Keratinocyte (primary cell): ENCODE results near the gene SMYD2. TPM values are rescaled to one million over a fixed set of nuclear protein-coding genes. Genes with fewer than 3 reads are reported as not detected.

ENCODE experiments used
- DNase-seq: peaks from one replicate; pipeline ENCODE4 v3.0.0-alpha.2; 2011; ENCODE audit warnings: low read depth, missing footprints, low spot score
- FAIRE-seq: peaks from 2 replicates; lab custom pipeline; 2011; peaks lifted over from hg19 to GRCh38; lab: Jason Lieb, UNC
- H2AFZ ChIP-seq: 2 replicates; pipeline ENCODE4 v1.6.0; 2012; ENCODE audit warnings: low read length, control low read depth, inconsistent platforms; ENCODE audit not compliant: control insufficient read depth
- H3K27ac ChIP-seq: 2 replicates; pipeline ENCODE4 v1.5.1; 2011; ENCODE audit warnings: low read length; ENCODE audit not compliant: control insufficient read depth, insufficient read depth
- H3K27me3 ChIP-seq: 3 replicates; pipeline ENCODE4 v1.6.0; 2011; ENCODE audit warnings: low read length; ENCODE audit not compliant: control insufficient read depth, insufficient read depth; ENCODE audit errors: extremely low read depth
- H3K36me3 ChIP-seq, 2 experiments: 2 replicates in 1 of 2; 3 replicates in 1 of 2; pipeline ENCODE4 v1.5.1; 2011; ENCODE audit warnings: low read length in 2 of 2, mild to moderate bottlenecking in 1 of 2; ENCODE audit not compliant: control insufficient read depth in 2 of 2, insufficient read depth in 2 of 2; ENCODE audit errors: extremely low read depth in 1 of 2
- H3K4me1 ChIP-seq: 3 replicates; pipeline ENCODE4 v1.5.1; 2011; ENCODE audit warnings: low read length; ENCODE audit not compliant: control insufficient read depth, insufficient read depth; ENCODE audit errors: extremely low read depth
- H3K4me2 ChIP-seq: 3 replicates; pipeline ENCODE4 v1.6.0; 2011; ENCODE audit warnings: low read depth, low read length; ENCODE audit not compliant: control insufficient read depth, insufficient read depth; ENCODE audit errors: extremely low read depth
- H3K4me3 ChIP-seq, 3 experiments: fragments of 200-600 bp in 1 of 3; sonication (generic) in 1 of 3; 2 replicates in 2 of 3; 3 replicates in 1 of 3; pipeline ENCODE4 v1.5.1; 2011 to 2016; ENCODE audit warnings: low read length in 3 of 3, mild to moderate bottlenecking in 3 of 3, control low read depth in 2 of 3, inconsistent platforms in 1 of 3, low read depth in 1 of 3, mixed read lengths in 1 of 3, mixed run types in 1 of 3, moderate library complexity in 1 of 3; ENCODE audit not compliant: control insufficient read depth in 2 of 3, insufficient read depth in 2 of 3; ENCODE audit errors: extremely low read depth in 1 of 3
- H3K79me2 ChIP-seq: 2 replicates; pipeline ENCODE4 v1.6.0; 2012; ENCODE audit warnings: low read length; ENCODE audit not compliant: control insufficient read depth, insufficient read depth
- H3K9ac ChIP-seq: 3 replicates; pipeline ENCODE4 v1.6.0; 2011; ENCODE audit warnings: low read length; ENCODE audit not compliant: control insufficient read depth, insufficient read depth; ENCODE audit errors: extremely low read depth
- H3K9me1 ChIP-seq: 3 replicates; pipeline ENCODE4 v1.6.0; 2011; ENCODE audit warnings: low read length; ENCODE audit not compliant: control insufficient read depth, insufficient read depth; ENCODE audit errors: extremely low read depth
- H3K9me3 ChIP-seq: 2 replicates; pipeline ENCODE4 v1.5.1; 2012; ENCODE audit warnings: low read depth, low read length; ENCODE audit not compliant: control insufficient read depth
- H4K20me1 ChIP-seq: 3 replicates; pipeline ENCODE4 v1.6.0; 2011; ENCODE audit warnings: low read length; ENCODE audit not compliant: control insufficient read depth, insufficient read depth; ENCODE audit errors: extremely low read depth
- EZH2 ChIP-seq: IDR thresholded peaks from one replicate; pipeline ENCODE4 v1.6.1; 2012; ENCODE audit warnings: inconsistent platforms, mild to moderate bottlenecking, low read length, moderate library complexity
- dilution Hi-C: fragments of 300-500 bp; cut with MboI; formaldehyde crosslinking; loops from one replicate; pipeline ENCODE4 v1.7.0; 2020; ENCODE audit warnings: low sequenced_read_pairs; ENCODE audit not compliant: extremely low pct_ligation_motif_present
- polyA plus RNA-seq, 5 experiments: library from polyadenylated mRNA; depleted of rRNA in 3 of 5; stranded (reverse) in 3 of 5; stranded (forward) in 1 of 5; unstranded in 1 of 5; fragments of >200 nt; gene quantifications; 1 replicate in 1 of 5; 2 replicates in 3 of 5; 3 replicates in 1 of 5; pipeline versions ENCODE4 v1.2.1 to v1.2.3, GENCODE V29; 2011 to 2012; ENCODE audit warnings: missing spikeins in 2 of 5, low read depth in 1 of 5, low replicate concordance in 1 of 5
- TF ChIP-seq, protein P1 (sequence below), 3 experiments: IDR thresholded peaks in 1 of 3; conservative IDR thresholded peaks in 1 of 3; optimal IDR thresholded peaks in 1 of 3; 2 replicates in 2 of 3; 3 replicates in 1 of 3; pipeline versions ENCODE3 to v1.5.1; 2011; ENCODE audit warnings: low read length in 3 of 3, mild to moderate bottlenecking in 3 of 3, moderate library complexity in 2 of 3, control low read depth in 1 of 3, inconsistent platforms in 1 of 3; ENCODE audit not compliant: insufficient read depth in 2 of 3; ENCODE audit errors: extremely low read depth in 1 of 3

Gene SMYD2
- polyA plus RNA-seq, 1 donor (not counting 4 experiments of a cell fraction or from before 2014, with no cell fraction given) = 75.5 TPM

DNA sequence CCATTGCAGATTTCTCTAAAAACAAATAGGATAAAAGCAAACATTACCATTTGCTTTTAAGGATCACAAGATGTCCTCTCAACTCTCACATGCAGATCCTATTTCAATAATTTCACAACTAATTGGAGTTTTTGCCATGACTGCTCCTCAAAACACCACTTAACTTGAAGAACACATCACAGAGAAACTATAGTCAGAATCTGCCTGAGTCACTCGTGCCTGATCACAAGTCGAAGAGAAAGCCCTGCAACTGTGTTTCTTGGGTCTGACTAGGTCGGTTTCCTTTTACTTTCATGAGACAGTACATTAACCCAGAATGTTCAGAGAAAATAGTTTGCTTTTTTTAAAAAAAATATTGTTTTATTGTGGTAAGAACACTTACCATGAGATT, 46.3 kb upstream of the SMYD2 start:
- dilution Hi-C loops = no loop called here
- FAIRE-seq (no peak), DNase-seq (no peak)
- H2AFZ ChIP-seq = no peak overlapping the region
- no peaks in the 10 kb centered on the region for H3K4me1 ChIP-seq
- no peaks in the 10 kb centered on the region for H3K36me3 ChIP-seq
- H3K9me3 ChIP-seq = no peaks in the 10 kb centered on the region
- H3K27ac ChIP-seq = no peak overlapping the region
- H3K79me2 ChIP-seq = no peaks in the 10 kb centered on the region
- no peaks in the 10 kb centered on the region for H4K20me1 ChIP-seq
- H3K9me1 ChIP-seq = no peaks in the 10 kb centered on the region
- no peak for TF ChIP-seq EZH2
- TF ChIP-seq, protein P1, sequence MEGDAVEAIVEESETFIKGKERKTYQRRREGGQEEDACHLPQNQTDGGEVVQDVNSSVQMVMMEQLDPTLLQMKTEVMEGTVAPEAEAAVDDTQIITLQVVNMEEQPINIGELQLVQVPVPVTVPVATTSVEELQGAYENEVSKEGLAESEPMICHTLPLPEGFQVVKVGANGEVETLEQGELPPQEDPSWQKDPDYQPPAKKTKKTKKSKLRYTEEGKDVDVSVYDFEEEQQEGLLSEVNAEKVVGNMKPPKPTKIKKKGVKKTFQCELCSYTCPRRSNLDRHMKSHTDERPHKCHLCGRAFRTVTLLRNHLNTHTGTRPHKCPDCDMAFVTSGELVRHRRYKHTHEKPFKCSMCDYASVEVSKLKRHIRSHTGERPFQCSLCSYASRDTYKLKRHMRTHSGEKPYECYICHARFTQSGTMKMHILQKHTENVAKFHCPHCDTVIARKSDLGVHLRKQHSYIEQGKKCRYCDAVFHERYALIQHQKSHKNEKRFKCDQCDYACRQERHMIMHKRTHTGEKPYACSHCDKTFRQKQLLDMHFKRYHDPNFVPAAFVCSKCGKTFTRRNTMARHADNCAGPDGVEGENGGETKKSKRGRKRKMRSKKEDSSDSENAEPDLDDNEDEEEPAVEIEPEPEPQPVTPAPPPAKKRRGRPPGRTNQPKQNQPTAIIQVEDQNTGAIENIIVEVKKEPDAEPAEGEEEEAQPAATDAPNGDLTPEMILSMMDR (optimal IDR thresholded peaks at IDR 0.05 in 1 of 3, IDR thresholded peaks at IDR 0.05 in 1 of 3, conservative IDR thresholded peaks at IDR 0.05 in 1 of 3; ENCODE audit: extremely low read depth in 1 of 3, insufficient read depth in 2 of 3, low read length in 3 of 3) = no peak
- H3K4me3 ChIP-seq = no peak overlapping the region
- H3K4me2 ChIP-seq = no peak overlapping the region
- no peaks in the 10 kb centered on the region for H3K27me3 ChIP-seq
- no peak overlapping the region for H3K9ac ChIP-seq

DNA sequence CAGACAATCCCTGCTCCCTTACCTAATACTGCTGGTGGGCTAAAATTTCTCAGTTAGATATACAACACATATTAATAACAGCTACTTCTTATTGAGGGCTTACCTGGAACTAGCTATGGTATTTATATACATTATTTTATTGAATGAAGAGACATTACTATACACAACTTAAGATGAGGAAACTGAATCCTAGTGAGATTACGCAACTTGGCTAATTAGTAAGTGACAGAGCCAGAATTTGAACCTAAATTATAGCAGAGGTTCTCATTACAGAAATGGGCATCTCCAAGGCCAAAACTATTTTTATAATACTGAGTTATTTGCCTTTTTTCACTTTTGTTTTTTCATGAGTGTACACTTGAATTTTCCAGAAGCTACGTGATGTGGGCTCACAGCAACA, 44.5 kb upstream of the SMYD2 start:
- H3K4me1 ChIP-seq = no peaks in the 10 kb centered on the region
- H3K4me3 ChIP-seq = no peak overlapping the region
- H3K27ac ChIP-seq = no peak overlapping the region
- H3K79me2 ChIP-seq = no peaks in the 10 kb centered on the region
- FAIRE-seq = no peak
- no peak overlapping the region for H2AFZ ChIP-seq
- H3K9ac ChIP-seq = no peak overlapping the region
- H4K20me1 ChIP-seq = no peaks in the 10 kb centered on the region
- H3K9me3 ChIP-seq = no peaks in the 10 kb centered on the region
- dilution Hi-C loops = no loop called here
- DNase-seq = no peak
- TF ChIP-seq, protein P1 (optimal IDR thresholded peaks at IDR 0.05 in 1 of 3, IDR thresholded peaks at IDR 0.05 in 1 of 3, conservative IDR thresholded peaks at IDR 0.05 in 1 of 3; ENCODE audit: extremely low read depth in 1 of 3, insufficient read depth in 2 of 3, low read length in 3 of 3) = no peak
- TF ChIP-seq EZH2 = no peak
- H3K9me1 ChIP-seq = no peaks in the 10 kb centered on the region
- H3K36me3 ChIP-seq = no peaks in the 10 kb centered on the region
- H3K4me2 ChIP-seq = no peak overlapping the region
- H3K27me3 ChIP-seq = no peaks in the 10 kb centered on the region
